K562 (cell line): ENCODE results near the gene IMPDH2. TPM values are rescaled to one million over a fixed set of nuclear protein-coding genes. Genes with fewer than 3 reads are reported as not detected.

Source experiments
- BACH1 ChIP-seq: fragments of 200-800 bp; sonication (Bioruptor generic); IDR thresholded peaks from 2 replicates; pipeline ENCODE4 v1.6.1; 2016; ENCODE audit warnings: missing genetic modification characterization, missing compliant biosample characterization
- CEBPB ChIP-seq: fragments of 450-650 bp; IDR thresholded peaks from 2 replicates; pipeline ENCODE4 v1.6.1; 2016; ENCODE audit warnings: missing genetic modification characterization, missing compliant biosample characterization
- DIDO1 ChIP-seq: fragments of 450-650 bp; IDR thresholded peaks from 2 replicates; pipeline ENCODE4 v1.6.1; 2016; ENCODE audit warnings: low read depth, missing biosample characterization, missing genetic modification characterization
- EP300 ChIP-seq: IDR thresholded peaks from 2 replicates; pipeline ENCODE4 v1.6.1; 2012; ENCODE audit warnings: low read length, improper control_type of control experiment
- ETV1 ChIP-seq: fragments of 450-650 bp; conservative IDR thresholded peaks from 2 replicates; pipeline ENCODE4 v1.6.1; 2016; ENCODE audit warnings: missing genetic modification characterization, control low read depth, low read depth, missing compliant biosample characterization
- NFXL1 ChIP-seq: fragments of 450-650 bp; formaldehyde crosslinking; IDR thresholded peaks from 2 replicates; pipeline ENCODE4 v1.4.0; 2021; ENCODE audit warnings: mild to moderate bottlenecking
- PHB2 ChIP-seq: fragments of 450-650 bp; IDR thresholded peaks from 2 replicates; pipeline ENCODE4 v1.6.1; 2017; ENCODE audit warnings: low read depth
- SUPT5H ChIP-seq: fragments of 450-650 bp; IDR thresholded peaks from 2 replicates; pipeline ENCODE4 v1.6.1; 2016
- TBL1XR1 ChIP-seq, 2 experiments: IDR thresholded peaks; 2 replicates each; pipeline ENCODE4 v1.6.1; 2012; ENCODE audit warnings: improper control_type of control experiment in 2 of 2, low read length in 2 of 2, mild to moderate bottlenecking in 1 of 2
- ZKSCAN3 ChIP-seq: fragments of 250-450 bp; sonication (Bioruptor Pico); IDR thresholded peaks from 2 replicates; pipeline ENCODE4 v1.4.0; 2020
- ZNF282 ChIP-seq: sonication (generic); formaldehyde crosslinking; IDR thresholded peaks from 2 replicates; pipeline ENCODE4 v1.8.1; 2023; ENCODE audit warnings: missing genetic modification reagents
- polyA plus RNA-seq, 8 experiments: library from polyadenylated mRNA; depleted of rRNA in 4 of 8; stranded (reverse) in 5 of 8; unstranded in 3 of 8; fragments of >200 nt; fragmentation: Nextera tagmentation in 2 of 8; fragmentation: Illumina TruSeq in 1 of 8; extraction: Ambion mirVana in 2 of 8; extraction: Trizol in 1 of 8; gene quantifications; 2 replicates each; pipeline versions ENCODE4 v1.2.1 to v1.2.3, GENCODE V29; 2011 to 2014; ENCODE audit warnings: inconsistent platforms in 1 of 8, missing spikeins in 1 of 8
- total RNA-seq, 7 experiments: library from RNA; depleted of rRNA in 6 of 7; stranded (reverse); fragments of >200 nt in 6 of 7; fragmentation: Illumina TruSeq in 2 of 7; extraction: Trizol in 2 of 7; gene quantifications; 2 replicates each; pipeline versions ENCODE4 v1.2.1 to v1.2.3, GENCODE V29; 2011 to 2021; ENCODE audit warnings: low replicate concordance in 1 of 7
- TF ChIP-seq, protein P1 (sequence below): fragments of 250-450 bp; sonication (Bioruptor Pico); IDR thresholded peaks from 2 replicates; pipeline ENCODE4 v1.8.0; 2022; ENCODE audit warnings: moderate library complexity, mild to moderate bottlenecking, inconsistent platforms
- TF ChIP-seq, protein P2 (sequence below), 2 experiments: fragments of 450-650 bp; conservative IDR thresholded peaks; 2 replicates each; pipeline ENCODE4 v1.6.1; 2017; ENCODE audit warnings: mild to moderate bottlenecking in 2 of 2, moderate library complexity in 2 of 2
- TF ChIP-seq, protein P3 (sequence below): fragments of 250-450 bp; sonication (Bioruptor Pico); IDR thresholded peaks from 2 replicates; pipeline ENCODE4 v1.8.0; 2022; ENCODE audit warnings: inconsistent platforms
- TF ChIP-seq, protein P4 (sequence below): sonication (generic); formaldehyde crosslinking; IDR thresholded peaks from 2 replicates; pipeline ENCODE4 v1.8.1; 2023; ENCODE audit warnings: missing genetic modification reagents, mild to moderate bottlenecking, borderline replicate concordance
- TF ChIP-seq, protein P5 (sequence below): fragments of 450-650 bp; conservative IDR thresholded peaks from 2 replicates; pipeline ENCODE4 v1.6.1; 2016; ENCODE audit warnings: missing genetic modification characterization, low read depth, mild to moderate bottlenecking, missing compliant biosample characterization, moderate library complexity

Gene IMPDH2
- total and polyA plus RNA-seq, 9 of the 15 experiments (the other 6 are each of a cell fraction or from before 2014, with no cell fraction given) = 318 to 507 (median 366) TPM

DNA sequence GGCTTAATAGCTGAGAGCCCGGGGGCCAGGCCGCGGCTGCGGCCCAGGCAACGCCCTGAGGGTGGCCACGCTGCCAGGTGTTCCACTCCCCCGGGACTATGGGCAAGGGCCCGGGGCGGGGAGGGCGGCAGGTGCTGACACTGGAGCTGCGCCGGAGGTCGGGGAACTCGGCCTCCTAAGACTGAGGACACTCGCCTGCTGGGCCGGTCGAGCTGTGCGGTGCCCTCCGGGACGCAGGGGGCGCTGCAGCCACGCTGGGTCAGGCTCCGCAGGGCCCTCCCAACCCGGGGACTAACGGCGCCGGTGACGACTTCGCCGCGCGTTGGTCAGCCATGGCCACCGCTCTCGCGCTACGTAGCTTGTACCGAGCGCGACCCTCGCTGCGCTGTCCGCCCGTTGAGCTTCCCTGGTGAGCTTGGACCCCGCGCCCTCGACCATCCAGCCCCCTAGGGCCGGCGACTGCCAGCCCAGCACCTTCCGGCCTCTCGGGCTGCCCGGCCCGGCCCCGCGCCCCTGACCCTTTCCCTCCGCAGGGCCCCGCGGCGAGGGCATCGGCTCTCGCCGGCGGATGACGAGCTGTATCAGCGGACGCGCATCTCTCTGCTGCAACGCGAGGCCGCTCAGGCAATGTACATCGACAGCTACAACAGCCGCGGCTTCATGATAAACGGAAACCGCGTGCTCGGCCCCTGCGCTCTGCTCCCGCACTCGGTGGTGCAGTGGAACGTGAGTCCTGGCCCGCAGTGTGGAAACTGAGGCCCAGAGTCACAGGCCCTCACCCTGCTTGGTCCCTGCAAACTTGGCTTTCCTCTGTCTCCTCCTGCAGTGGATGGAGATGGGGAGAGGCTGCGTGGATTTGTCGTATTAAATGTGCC, 7.1 kb downstream of the IMPDH2 start, which contains the start of gene NDUFAF3 (continued):
- TF ChIP-seq BACH1 (no peak), SUPT5H (peak; percentile 69), ZNF282 (peak; percentile 88), DIDO1 (tag) (no peak), EP300 (no peak), CEBPB (tag) (no peak), NFXL1 (CRISPR knock-in tag) (no peak), PHB2 (no peak), ZKSCAN3 (CRISPR knock-in tag) (no peak), TBL1XR1 (IDR thresholded peaks at IDR 0.05; ENCODE audit: low read length in 2 of 2) (no peak), ETV1 (tag) (no peak)
- TF ChIP-seq, protein P1, sequence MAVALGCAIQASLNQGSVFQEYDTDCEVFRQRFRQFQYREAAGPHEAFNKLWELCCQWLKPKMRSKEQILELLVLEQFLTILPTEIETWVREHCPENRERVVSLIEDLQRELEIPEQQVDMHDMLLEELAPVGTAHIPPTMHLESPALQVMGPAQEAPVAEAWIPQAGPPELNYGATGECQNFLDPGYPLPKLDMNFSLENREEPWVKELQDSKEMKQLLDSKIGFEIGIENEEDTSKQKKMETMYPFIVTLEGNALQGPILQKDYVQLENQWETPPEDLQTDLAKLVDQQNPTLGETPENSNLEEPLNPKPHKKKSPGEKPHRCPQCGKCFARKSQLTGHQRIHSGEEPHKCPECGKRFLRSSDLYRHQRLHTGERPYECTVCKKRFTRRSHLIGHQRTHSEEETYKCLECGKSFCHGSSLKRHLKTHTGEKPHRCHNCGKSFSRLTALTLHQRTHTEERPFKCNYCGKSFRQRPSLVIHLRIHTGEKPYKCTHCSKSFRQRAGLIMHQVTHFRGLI (CRISPR knock-in tag) = no peak
- TF ChIP-seq, protein P2, sequence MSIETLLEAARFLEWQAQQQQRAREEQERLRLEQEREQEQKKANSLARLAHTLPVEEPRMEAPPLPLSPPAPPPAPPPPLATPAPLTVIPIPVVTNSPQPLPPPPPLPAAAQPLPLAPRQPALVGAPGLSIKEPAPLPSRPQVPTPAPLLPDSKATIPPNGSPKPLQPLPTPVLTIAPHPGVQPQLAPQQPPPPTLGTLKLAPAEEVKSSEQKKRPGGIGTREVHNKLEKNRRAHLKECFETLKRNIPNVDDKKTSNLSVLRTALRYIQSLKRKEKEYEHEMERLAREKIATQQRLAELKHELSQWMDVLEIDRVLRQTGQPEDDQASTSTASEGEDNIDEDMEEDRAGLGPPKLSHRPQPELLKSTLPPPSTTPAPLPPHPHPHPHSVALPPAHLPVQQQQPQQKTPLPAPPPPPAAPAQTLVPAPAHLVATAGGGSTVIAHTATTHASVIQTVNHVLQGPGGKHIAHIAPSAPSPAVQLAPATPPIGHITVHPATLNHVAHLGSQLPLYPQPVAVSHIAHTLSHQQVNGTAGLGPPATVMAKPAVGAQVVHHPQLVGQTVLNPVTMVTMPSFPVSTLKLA (conservative IDR thresholded peaks at IDR 0.05) = peak in 1 of 2 experiments; percentile 30; a peak in 2 of 4 replicates
- TF ChIP-seq, protein P3, sequence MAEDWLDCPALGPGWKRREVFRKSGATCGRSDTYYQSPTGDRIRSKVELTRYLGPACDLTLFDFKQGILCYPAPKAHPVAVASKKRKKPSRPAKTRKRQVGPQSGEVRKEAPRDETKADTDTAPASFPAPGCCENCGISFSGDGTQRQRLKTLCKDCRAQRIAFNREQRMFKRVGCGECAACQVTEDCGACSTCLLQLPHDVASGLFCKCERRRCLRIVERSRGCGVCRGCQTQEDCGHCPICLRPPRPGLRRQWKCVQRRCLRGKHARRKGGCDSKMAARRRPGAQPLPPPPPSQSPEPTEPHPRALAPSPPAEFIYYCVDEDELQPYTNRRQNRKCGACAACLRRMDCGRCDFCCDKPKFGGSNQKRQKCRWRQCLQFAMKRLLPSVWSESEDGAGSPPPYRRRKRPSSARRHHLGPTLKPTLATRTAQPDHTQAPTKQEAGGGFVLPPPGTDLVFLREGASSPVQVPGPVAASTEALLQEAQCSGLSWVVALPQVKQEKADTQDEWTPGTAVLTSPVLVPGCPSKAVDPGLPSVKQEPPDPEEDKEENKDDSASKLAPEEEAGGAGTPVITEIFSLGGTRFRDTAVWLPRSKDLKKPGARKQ (CRISPR knock-in tag) = no peak
- TF ChIP-seq, protein P4, sequence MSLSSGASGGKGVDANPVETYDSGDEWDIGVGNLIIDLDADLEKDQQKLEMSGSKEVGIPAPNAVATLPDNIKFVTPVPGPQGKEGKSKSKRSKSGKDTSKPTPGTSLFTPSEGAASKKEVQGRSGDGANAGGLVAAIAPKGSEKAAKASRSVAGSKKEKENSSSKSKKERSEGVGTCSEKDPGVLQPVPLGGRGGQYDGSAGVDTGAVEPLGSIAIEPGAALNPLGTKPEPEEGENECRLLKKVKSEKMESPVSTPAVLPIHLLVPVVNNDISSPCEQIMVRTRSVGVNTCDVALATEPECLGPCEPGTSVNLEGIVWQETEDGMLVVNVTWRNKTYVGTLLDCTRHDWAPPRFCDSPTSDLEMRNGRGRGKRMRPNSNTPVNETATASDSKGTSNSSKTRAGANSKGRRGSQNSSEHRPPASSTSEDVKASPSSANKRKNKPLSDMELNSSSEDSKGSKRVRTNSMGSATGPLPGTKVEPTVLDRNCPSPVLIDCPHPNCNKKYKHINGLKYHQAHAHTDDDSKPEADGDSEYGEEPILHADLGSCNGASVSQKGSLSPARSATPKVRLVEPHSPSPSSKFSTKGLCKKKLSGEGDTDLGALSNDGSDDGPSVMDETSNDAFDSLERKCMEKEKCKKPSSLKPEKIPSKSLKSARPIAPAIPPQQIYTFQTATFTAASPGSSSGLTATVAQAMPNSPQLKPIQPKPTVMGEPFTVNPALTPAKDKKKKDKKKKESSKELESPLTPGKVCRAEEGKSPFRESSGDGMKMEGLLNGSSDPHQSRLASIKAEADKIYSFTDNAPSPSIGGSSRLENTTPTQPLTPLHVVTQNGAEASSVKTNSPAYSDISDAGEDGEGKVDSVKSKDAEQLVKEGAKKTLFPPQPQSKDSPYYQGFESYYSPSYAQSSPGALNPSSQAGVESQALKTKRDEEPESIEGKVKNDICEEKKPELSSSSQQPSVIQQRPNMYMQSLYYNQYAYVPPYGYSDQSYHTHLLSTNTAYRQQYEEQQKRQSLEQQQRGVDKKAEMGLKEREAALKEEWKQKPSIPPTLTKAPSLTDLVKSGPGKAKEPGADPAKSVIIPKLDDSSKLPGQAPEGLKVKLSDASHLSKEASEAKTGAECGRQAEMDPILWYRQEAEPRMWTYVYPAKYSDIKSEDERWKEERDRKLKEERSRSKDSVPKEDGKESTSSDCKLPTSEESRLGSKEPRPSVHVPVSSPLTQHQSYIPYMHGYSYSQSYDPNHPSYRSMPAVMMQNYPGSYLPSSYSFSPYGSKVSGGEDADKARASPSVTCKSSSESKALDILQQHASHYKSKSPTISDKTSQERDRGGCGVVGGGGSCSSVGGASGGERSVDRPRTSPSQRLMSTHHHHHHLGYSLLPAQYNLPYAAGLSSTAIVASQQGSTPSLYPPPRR (CRISPR knock-in tag) = no peak
- TF ChIP-seq, protein P5, sequence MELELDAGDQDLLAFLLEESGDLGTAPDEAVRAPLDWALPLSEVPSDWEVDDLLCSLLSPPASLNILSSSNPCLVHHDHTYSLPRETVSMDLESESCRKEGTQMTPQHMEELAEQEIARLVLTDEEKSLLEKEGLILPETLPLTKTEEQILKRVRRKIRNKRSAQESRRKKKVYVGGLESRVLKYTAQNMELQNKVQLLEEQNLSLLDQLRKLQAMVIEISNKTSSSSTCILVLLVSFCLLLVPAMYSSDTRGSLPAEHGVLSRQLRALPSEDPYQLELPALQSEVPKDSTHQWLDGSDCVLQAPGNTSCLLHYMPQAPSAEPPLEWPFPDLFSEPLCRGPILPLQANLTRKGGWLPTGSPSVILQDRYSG (tag) = no peak
